ENCODE measurements around the gene KYNU.
"Not testable (repeated sequence)": the region's sequence is repeated elsewhere in the genome, so short reads cannot be mapped to it uniquely, and the experiment has no call there.

The KYNU gene

GRCh38 chr2:142877216-142877838 lies at the start of gene KYNU:
TSS of gene KYNU (plus strand) at chr2:142877664. CDS start at chr2:142885368, 7,704 bp downstream.
- no peak for DNase-seq (ENCODE audit: low read depth in 2 of 2)

GRCh38 chr2:142834021-142834420 lies 43.4 kb upstream of the KYNU start:
- DNase-seq (ENCODE audit: low read depth in 2 of 2): no peak

- no peak for DNase-seq (ENCODE audit: low read depth in 2 of 2)
These were observed 37.0 kb upstream of the KYNU start for GRCh38 chr2:142840436-142840835.

- DNase-seq (ENCODE audit: low read depth in 2 of 2): no peak
These were observed 35.7 kb upstream of the KYNU start for GRCh38 chr2:142841788-142842187.

- no peak for DNase-seq (ENCODE audit: low read depth in 2 of 2)
These were observed 35.1 kb upstream of the KYNU start for GRCh38 chr2:142842369-142842768.

GRCh38 chr2:142843731-142844130 lies 33.7 kb upstream of the KYNU start:
- no peak for DNase-seq (ENCODE audit: low read depth in 2 of 2)

GRCh38 chr2:142848023-142848606 lies 29.3 kb upstream of the KYNU start:
- DNase-seq (ENCODE audit: low read depth in 2 of 2): no peak

GRCh38 chr2:142849820-142850219 lies 27.6 kb upstream of the KYNU start:
- DNase-seq (ENCODE audit: low read depth in 2 of 2): no peak

GRCh38 chr2:142853912-142854311 lies 23.6 kb upstream of the KYNU start:
- DNase-seq (ENCODE audit: low read depth in 2 of 2): no peak

- DNase-seq (ENCODE audit: low read depth in 2 of 2): no peak
These were observed 20.0 kb upstream of the KYNU start for GRCh38 chr2:142857256-142858164.

- no peak for DNase-seq (ENCODE audit: low read depth in 2 of 2)
These were observed 18.5 kb upstream of the KYNU start for GRCh38 chr2:142858961-142859360.

GRCh38 chr2:142862299-142862698 lies 15.2 kb upstream of the KYNU start:
- no peak for DNase-seq (ENCODE audit: low read depth in 2 of 2)

GRCh38 chr2:142862847-142863246 lies 14.6 kb upstream of the KYNU start:
- no peak for DNase-seq (ENCODE audit: low read depth in 2 of 2)

- DNase-seq (ENCODE audit: low read depth in 2 of 2): no peak
These were observed 13.9 kb upstream of the KYNU start for GRCh38 chr2:142863485-142863961.

GRCh38 chr2:142864605-142865004 lies 12.9 kb upstream of the KYNU start:
- DNase-seq (ENCODE audit: low read depth in 2 of 2): not testable (repeated sequence)

GRCh38 chr2:142865924-142866323 lies 11.5 kb upstream of the KYNU start:
- DNase-seq (ENCODE audit: low read depth in 2 of 2): no peak

- DNase-seq (ENCODE audit: low read depth in 2 of 2): no peak
These were observed 11.0 kb upstream of the KYNU start for GRCh38 chr2:142866426-142866825.

- DNase-seq (ENCODE audit: low read depth in 2 of 2): no peak
These were observed 10.3 kb upstream of the KYNU start for GRCh38 chr2:142867136-142867535.

- no peak for DNase-seq (ENCODE audit: low read depth in 2 of 2)
These were observed 9.2 kb upstream of the KYNU start for GRCh38 chr2:142868229-142868762.

GRCh38 chr2:142869065-142869460 lies 8.4 kb upstream of the KYNU start:
- DNase-seq (ENCODE audit: low read depth in 2 of 2): not testable (repeated sequence)

- no peak for DNase-seq (ENCODE audit: low read depth in 2 of 2)
These were observed 7.9 kb upstream of the KYNU start for GRCh38 chr2:142869461-142870106.

- no peak for DNase-seq (ENCODE audit: low read depth in 2 of 2)
These were observed 6.9 kb upstream of the KYNU start for GRCh38 chr2:142870526-142870925.
